OCI-LY3 (cell line): ENCODE results near the gene IWS1.

Experiments
- EZH2phosphoT487 ChIP-seq: fragments of 200-600 bp; shearing (Covaris generic); IDR thresholded peaks from 2 replicates; pipeline ENCODE4 v1.6.1; 2018; ENCODE audit warnings: antibody characterized with exemption, mixed run types, low read depth
- TF ChIP-seq, protein P1 (sequence below): fragments of 200-600, 300-600 bp; sonication (generic); IDR thresholded peaks from 2 replicates; pipeline ENCODE4 v1.5.1; 2014; ENCODE audit warnings: antibody characterized with exemption, low read length, low read depth

DNA sequence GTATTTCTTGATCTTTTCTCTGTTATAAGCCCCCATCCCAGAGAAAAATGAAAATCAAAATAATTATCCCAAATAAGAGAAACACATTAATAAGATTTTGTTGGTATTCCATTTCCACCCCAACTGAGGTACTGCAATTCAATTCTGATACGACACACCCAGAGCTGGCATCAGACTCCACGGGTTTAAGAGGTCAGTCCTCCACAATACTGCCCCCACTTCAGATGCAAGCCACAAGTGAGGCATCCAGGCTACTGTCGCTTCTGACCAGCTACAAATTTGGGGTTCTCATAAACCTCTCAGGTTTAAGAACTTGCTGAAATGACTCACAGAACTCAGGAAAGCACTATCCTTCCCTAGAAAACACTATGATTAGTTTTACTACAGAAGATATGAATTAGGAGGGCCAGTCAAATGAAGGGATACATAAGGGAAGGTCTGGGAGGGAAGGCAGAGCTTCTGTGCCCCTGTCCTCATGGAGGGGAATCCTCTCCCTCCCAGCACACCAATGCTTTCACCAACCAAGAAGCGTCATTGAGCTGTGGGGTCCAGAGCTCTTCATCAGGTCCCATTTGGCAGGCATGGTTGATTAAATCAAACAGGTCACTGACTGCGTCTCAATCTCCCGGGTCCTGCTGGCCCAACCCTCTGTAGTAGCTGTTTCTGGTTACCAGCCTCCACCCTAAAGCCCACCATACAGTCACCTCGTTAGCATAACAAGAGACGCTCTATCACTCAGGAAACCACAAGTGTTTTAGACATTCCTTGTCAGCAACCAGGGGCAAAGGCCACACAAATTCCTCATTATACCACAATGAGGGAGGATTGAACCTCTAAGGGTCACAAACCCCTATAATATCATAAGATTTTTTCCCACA, 46.2 kb downstream of the IWS1 start:
- TF ChIP-seq, protein P1, sequence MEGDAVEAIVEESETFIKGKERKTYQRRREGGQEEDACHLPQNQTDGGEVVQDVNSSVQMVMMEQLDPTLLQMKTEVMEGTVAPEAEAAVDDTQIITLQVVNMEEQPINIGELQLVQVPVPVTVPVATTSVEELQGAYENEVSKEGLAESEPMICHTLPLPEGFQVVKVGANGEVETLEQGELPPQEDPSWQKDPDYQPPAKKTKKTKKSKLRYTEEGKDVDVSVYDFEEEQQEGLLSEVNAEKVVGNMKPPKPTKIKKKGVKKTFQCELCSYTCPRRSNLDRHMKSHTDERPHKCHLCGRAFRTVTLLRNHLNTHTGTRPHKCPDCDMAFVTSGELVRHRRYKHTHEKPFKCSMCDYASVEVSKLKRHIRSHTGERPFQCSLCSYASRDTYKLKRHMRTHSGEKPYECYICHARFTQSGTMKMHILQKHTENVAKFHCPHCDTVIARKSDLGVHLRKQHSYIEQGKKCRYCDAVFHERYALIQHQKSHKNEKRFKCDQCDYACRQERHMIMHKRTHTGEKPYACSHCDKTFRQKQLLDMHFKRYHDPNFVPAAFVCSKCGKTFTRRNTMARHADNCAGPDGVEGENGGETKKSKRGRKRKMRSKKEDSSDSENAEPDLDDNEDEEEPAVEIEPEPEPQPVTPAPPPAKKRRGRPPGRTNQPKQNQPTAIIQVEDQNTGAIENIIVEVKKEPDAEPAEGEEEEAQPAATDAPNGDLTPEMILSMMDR: no peak
- TF ChIP-seq EZH2phosphoT487: no peak
